ENCODE measurements around the gene HDAC4.

- TF ChIP-seq CTCF (IDR thresholded peaks at IDR 0.05; ENCODE audit: low read depth, low read length, missing input control) (no peak), YY1 (IDR thresholded peaks at IDR 0.05) (no peak), EGR1 (IDR thresholded peaks at IDR 0.05; ENCODE audit: low read depth in 2 of 2) (no peak), TAF1 (conservative IDR thresholded peaks at IDR 0.05) (no peak), RAD21 (IDR thresholded peaks at IDR 0.05) (no peak)
- TF ChIP-seq, protein P1, sequence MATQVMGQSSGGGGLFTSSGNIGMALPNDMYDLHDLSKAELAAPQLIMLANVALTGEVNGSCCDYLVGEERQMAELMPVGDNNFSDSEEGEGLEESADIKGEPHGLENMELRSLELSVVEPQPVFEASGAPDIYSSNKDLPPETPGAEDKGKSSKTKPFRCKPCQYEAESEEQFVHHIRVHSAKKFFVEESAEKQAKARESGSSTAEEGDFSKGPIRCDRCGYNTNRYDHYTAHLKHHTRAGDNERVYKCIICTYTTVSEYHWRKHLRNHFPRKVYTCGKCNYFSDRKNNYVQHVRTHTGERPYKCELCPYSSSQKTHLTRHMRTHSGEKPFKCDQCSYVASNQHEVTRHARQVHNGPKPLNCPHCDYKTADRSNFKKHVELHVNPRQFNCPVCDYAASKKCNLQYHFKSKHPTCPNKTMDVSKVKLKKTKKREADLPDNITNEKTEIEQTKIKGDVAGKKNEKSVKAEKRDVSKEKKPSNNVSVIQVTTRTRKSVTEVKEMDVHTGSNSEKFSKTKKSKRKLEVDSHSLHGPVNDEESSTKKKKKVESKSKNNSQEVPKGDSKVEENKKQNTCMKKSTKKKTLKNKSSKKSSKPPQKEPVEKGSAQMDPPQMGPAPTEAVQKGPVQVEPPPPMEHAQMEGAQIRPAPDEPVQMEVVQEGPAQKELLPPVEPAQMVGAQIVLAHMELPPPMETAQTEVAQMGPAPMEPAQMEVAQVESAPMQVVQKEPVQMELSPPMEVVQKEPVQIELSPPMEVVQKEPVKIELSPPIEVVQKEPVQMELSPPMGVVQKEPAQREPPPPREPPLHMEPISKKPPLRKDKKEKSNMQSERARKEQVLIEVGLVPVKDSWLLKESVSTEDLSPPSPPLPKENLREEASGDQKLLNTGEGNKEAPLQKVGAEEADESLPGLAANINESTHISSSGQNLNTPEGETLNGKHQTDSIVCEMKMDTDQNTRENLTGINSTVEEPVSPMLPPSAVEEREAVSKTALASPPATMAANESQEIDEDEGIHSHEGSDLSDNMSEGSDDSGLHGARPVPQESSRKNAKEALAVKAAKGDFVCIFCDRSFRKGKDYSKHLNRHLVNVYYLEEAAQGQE (IDR thresholded peaks at IDR 0.05), result no peak
- TF ChIP-seq, protein P2, sequence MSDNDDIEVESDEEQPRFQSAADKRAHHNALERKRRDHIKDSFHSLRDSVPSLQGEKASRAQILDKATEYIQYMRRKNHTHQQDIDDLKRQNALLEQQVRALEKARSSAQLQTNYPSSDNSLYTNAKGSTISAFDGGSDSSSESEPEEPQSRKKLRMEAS (IDR thresholded peaks at IDR 0.05), result no peak
These were observed 39.0 kb upstream of the HDAC4 start for GRCh38 chr2:239439754-239440315.
